Measurements from ENCODE around the gene SPOCK1. TPM values are rescaled to one million over a fixed set of nuclear protein-coding genes. Genes with fewer than 3 reads are reported as not detected.

Gene SPOCK1
- total RNA-seq, 4 donors from 2014 or later = 22.7 to 117 (median 41.8) TPM

DNA sequence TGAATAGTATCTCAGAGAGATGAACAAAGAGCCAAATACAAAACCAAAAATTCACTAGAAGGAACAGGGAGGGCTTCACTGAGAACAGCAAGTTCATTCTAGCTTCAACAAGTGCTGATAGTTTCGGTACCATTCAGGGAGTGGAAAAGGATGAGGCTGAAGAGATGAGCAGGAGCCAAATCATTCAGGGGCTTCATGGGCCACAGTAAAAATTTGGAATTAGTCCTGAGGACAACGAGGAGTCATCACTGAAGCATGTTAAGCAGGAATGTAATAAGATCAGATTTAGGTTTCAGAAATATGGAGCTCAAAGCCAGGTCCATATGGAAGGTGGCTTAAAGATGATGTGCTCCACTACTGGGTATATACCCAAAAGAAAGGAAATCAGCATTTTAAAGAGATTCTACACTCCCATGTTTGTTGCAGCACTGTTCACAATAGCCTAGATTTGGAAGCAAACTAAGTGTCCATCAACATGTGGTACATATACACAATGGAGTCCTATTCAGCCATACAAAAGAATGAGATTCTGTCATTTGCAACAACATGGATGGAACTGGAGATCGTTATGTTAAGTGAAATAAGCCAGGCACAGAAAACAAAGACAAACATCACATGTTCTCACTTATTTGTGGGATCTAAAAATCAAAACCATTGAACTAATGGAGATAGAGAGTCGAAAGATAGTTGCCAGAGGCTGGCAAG is 36.2 kb downstream of the SPOCK1 start:
- TF ChIP-seq, protein P1, sequence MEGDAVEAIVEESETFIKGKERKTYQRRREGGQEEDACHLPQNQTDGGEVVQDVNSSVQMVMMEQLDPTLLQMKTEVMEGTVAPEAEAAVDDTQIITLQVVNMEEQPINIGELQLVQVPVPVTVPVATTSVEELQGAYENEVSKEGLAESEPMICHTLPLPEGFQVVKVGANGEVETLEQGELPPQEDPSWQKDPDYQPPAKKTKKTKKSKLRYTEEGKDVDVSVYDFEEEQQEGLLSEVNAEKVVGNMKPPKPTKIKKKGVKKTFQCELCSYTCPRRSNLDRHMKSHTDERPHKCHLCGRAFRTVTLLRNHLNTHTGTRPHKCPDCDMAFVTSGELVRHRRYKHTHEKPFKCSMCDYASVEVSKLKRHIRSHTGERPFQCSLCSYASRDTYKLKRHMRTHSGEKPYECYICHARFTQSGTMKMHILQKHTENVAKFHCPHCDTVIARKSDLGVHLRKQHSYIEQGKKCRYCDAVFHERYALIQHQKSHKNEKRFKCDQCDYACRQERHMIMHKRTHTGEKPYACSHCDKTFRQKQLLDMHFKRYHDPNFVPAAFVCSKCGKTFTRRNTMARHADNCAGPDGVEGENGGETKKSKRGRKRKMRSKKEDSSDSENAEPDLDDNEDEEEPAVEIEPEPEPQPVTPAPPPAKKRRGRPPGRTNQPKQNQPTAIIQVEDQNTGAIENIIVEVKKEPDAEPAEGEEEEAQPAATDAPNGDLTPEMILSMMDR (IDR thresholded peaks at IDR 0.05) = no peak
- DNase-seq (ENCODE audit: low spot score) (no peak), ATAC-seq (ENCODE audit: low FRiP score) (no peak)

DNA sequence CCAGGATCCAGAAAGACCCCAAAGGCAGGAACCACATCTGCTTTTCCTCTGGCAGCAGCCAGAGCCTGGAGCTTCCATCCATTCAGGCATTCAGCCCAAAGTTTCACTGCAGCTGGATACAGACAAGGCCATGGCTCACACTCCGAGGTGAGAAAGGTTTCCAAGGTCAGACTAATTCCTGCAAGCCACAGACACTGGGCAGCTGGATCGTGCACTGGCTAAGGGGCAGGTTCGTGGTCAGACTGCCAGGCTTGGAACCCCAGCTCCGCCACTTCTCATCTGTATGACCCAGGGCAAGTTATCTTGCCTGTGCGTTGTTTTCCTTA is 36.9 kb downstream of the SPOCK1 start:
- DNase-seq (ENCODE audit: low spot score) (no peak), ATAC-seq (ENCODE audit: low FRiP score) (no peak)
- TF ChIP-seq, protein P1 (IDR thresholded peaks at IDR 0.05) = no peak

DNA sequence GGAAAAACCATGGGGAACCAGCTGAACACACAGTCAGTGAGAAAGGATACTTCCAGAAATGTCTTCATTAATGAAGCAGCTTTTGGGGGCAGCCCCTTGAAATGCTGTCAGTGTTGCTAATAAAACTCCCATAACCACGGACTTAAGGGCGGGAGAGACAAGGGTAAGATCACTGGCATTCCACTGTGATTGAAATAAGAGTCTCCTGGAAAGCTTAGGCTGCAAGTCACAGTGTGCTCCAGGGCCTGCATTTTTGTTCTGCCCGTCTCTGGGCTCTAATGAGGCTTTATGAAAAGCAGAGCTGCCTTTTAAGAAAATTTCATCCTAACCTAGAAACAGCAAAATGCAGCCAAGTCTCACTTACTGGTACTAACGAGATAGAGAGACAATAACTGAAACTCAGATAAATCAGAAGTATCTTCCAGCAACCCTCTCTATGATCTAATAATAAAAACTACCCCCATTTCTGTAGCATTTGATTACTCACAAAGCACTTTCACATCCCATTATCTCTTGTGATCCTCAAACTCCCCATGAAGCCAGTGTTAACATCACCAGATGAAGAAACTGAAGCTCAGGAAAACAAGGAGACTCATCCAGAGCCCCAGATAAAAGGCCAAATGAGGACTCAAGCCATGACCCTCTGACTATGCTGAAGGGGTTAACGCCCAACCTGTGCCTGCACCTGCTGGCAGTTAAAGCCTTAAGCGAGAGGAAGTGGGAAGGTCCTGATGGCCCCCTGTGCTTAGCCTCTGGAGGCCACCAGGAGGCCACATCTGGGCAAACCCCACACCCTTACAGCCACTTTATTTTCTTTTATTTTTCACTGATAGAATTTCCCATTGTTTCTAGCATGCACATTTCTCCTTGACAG is 37.5 kb downstream of the SPOCK1 start:
- ATAC-seq (ENCODE audit: low FRiP score) (no peak), DNase-seq (ENCODE audit: low spot score) (no peak)
- TF ChIP-seq, protein P1 (IDR thresholded peaks at IDR 0.05) = no peak

DNA sequence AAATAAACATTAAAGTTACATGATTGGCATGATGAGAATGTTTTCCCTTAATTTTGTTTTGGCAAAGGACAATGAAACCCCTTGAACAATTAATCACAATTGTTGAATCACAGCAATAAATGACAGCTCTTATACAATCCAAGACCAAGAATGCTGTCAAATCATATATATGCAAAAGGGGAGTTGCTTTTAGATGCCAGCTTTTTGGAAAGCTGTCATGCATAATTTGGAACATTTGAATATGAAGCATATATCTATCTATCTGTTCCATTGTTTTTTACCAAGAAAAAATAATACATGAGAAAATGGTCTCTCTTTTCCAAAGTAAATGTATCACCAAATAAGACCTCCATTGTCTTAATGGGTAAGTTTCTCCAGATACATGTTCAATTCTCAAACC is 44.5 kb downstream of the SPOCK1 start:
- no peak for DNase-seq (ENCODE audit: low spot score)
- ATAC-seq (ENCODE audit: low FRiP score) = no peak
- TF ChIP-seq, protein P1 (IDR thresholded peaks at IDR 0.05) = no peak

DNA sequence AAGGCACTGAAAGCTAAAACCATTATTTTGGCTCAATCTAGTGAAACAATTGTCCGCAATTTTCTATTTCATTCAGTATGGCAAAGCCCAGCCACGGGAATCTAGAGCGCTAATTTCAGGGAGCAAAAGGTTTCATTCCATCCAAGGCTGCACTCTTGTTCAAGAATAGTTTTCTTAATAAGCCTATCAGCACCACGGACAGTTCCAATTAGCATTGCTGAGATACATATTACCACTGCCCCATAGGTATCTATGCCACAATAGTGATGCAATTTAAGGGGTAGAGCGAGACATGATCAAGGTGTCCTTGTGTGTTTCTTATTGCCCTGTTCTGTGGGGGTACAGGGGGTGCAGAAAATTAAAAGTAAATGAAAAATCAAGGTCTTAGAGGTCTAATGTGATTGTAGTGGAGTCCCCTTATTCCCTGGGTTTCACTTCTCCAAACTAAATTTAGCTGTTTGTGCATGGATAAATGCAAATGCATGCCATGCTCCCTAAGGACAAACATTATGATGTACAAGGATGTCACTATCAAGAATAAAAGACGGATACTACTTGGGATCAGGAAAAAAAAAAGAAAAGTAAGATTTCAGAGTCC is 45.5 kb downstream of the SPOCK1 start:
- TF ChIP-seq, protein P1 (IDR thresholded peaks at IDR 0.05) = no peak
- no peak for DNase-seq (ENCODE audit: low spot score)
- no peak for ATAC-seq (ENCODE audit: low FRiP score)

DNA sequence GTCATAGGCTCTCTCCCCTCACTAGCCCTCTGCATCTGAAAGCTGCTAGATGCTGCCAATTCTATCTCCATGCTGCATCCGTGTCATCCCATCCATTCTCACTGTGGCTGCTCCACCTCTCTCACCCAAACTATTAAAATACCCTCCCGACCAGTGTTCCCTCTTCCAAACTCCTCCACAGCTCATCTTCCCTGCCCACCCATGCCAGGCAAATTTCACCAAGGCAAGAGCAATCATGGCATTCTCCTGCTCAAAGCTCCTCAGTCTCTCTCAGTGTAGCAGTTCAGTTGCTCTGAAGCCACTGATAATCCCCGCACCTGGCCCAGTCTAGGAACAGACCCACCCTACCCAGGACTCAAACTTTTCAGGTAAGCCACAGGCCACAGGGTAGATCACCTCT is 48.4 kb downstream of the SPOCK1 start:
- ATAC-seq (ENCODE audit: low FRiP score) (no peak), DNase-seq (ENCODE audit: low spot score) (no peak)
- TF ChIP-seq, protein P1 (IDR thresholded peaks at IDR 0.05) = no peak

Data from omental fat pad (tissue), 4 donors.